Astrocyte (in vitro differentiated cells and primary cell): ENCODE results near the gene PHF21B. TPM values are rescaled to one million over a fixed set of nuclear protein-coding genes. Genes with fewer than 3 reads are reported as not detected.

Experiments used
- DNase-seq: peaks from one replicate; pipeline ENCODE4 v3.0.0-alpha.2; 2010; ENCODE audit warnings: low read depth
- FAIRE-seq: peaks from 2 replicates; lab custom pipeline; 2011; peaks lifted over from hg19 to GRCh38; lab: Jason Lieb, UNC
- H2AFZ ChIP-seq: 2 replicates; pipeline ENCODE4 v1.6.0; 2012; ENCODE audit warnings: low read depth, low read length, inconsistent platforms
- H3K27ac ChIP-seq: 2 replicates; pipeline ENCODE4 v1.5.1; 2011; ENCODE audit warnings: low read depth, low read length, inconsistent platforms
- H3K27me3 ChIP-seq: 2 replicates; pipeline ENCODE4 v1.6.0; 2011; ENCODE audit warnings: low read length, inconsistent platforms; ENCODE audit not compliant: insufficient read depth
- H3K36me3 ChIP-seq: 2 replicates; pipeline ENCODE4 v1.5.1; 2011; ENCODE audit warnings: low read length, inconsistent platforms; ENCODE audit not compliant: insufficient read depth
- H3K4me1 ChIP-seq: 2 replicates; pipeline ENCODE4 v1.5.1; 2011; ENCODE audit warnings: low read length, inconsistent platforms; ENCODE audit not compliant: insufficient read depth
- H3K4me2 ChIP-seq: 2 replicates; pipeline ENCODE4 v1.6.0; 2012; ENCODE audit warnings: low read length, inconsistent platforms
- H3K4me3 ChIP-seq: 2 replicates; pipeline ENCODE4 v1.5.1; 2011; ENCODE audit warnings: low read depth, mild to moderate bottlenecking, low read length, inconsistent platforms; ENCODE audit not compliant: insufficient read depth
- H3K79me2 ChIP-seq: 2 replicates; pipeline ENCODE4 v1.6.0; 2012; ENCODE audit warnings: mild to moderate bottlenecking, low read length, inconsistent platforms; ENCODE audit not compliant: insufficient read depth
- H3K9ac ChIP-seq: 2 replicates; pipeline ENCODE4 v1.6.0; 2012; ENCODE audit warnings: mild to moderate bottlenecking, low read length, inconsistent platforms
- H3K9me3 ChIP-seq: 2 replicates; pipeline ENCODE4 v1.5.1; 2012; ENCODE audit warnings: low read depth, mild to moderate bottlenecking, low read length, inconsistent platforms; ENCODE audit not compliant: insufficient read depth
- H4K20me1 ChIP-seq: 2 replicates; pipeline ENCODE4 v1.6.0; 2012; ENCODE audit warnings: low read length, inconsistent platforms; ENCODE audit not compliant: insufficient read depth
- H3K27ac Mint-ChIP-seq: one replicate; pipeline ENCODE4 v1.8.0; 2021; ENCODE audit warnings: mild to moderate bottlenecking, mixed read lengths; ENCODE audit not compliant: unreplicated experiment
- H3K27me3 Mint-ChIP-seq: one replicate; pipeline ENCODE4 v1.8.0; 2021; ENCODE audit warnings: low read depth, mixed read lengths; ENCODE audit not compliant: unreplicated experiment
- H3K36me3 Mint-ChIP-seq: one replicate; pipeline ENCODE4 v1.8.0; 2021; ENCODE audit warnings: low read depth, mixed read lengths; ENCODE audit not compliant: unreplicated experiment
- H3K4me1 Mint-ChIP-seq: one replicate; pipeline ENCODE4 v1.8.0; 2021; ENCODE audit warnings: low read depth, mixed read lengths; ENCODE audit not compliant: unreplicated experiment
- H3K4me3 Mint-ChIP-seq: one replicate; pipeline ENCODE4 v1.8.0; 2021; ENCODE audit warnings: mild to moderate bottlenecking, moderate library complexity, mixed read lengths; ENCODE audit not compliant: unreplicated experiment
- H3K9me3 Mint-ChIP-seq: one replicate; pipeline ENCODE4 v1.8.0; 2021; ENCODE audit warnings: mild to moderate bottlenecking, mixed read lengths; ENCODE audit not compliant: unreplicated experiment
- CTCF ChIP-seq: IDR thresholded peaks from 2 replicates; pipeline ENCODE4 v1.5.1; 2011; ENCODE audit warnings: low read depth, mild to moderate bottlenecking, inconsistent platforms, low read length, moderate library complexity; ENCODE audit not compliant: insufficient read depth
- EZH2 ChIP-seq: IDR thresholded peaks from 2 replicates; pipeline ENCODE4 v1.6.1; 2012; ENCODE audit warnings: mild to moderate bottlenecking, low read length, inconsistent platforms; ENCODE audit not compliant: insufficient read depth
- total RNA-seq: library from RNA; stranded (reverse); gene quantifications from 2 replicates; pipeline ENCODE4 v1.2.1, GENCODE V29; 2021

The PHF21B gene
- total RNA-seq, 1 donor from 2014 or later: 6.3 TPM

- H3K4me3 ChIP-seq: no peak overlapping the region
- H3K27ac Mint-ChIP-seq: no peak overlapping the region
- no peaks in the 10 kb centered on the region for H3K9me3 Mint-ChIP-seq
- no peaks in the 10 kb centered on the region for H3K4me1 ChIP-seq
- FAIRE-seq: no peak
- H3K27me3 ChIP-seq: peaks cover 2% of the 10 kb centered on the region
- H3K27me3 Mint-ChIP-seq: peaks cover 2% of the 10 kb centered on the region
- no peak overlapping the region for H2AFZ ChIP-seq
- H3K79me2 ChIP-seq: peaks cover 7% of the 10 kb centered on the region
- TF ChIP-seq CTCF: no peak
- no peak for TF ChIP-seq EZH2
- no peak overlapping the region for H3K4me2 ChIP-seq
- H3K27ac ChIP-seq: no peak overlapping the region
- peaks cover 23% of the 10 kb centered on the region for H4K20me1 ChIP-seq
- no peaks in the 10 kb centered on the region for H3K36me3 ChIP-seq
- H3K9ac ChIP-seq: no peak overlapping the region
- H3K9me3 ChIP-seq: no peaks in the 10 kb centered on the region
- no peak for DNase-seq
- H3K4me1 Mint-ChIP-seq: no peaks in the 10 kb centered on the region
- H3K36me3 Mint-ChIP-seq: peaks cover 1% of the 10 kb centered on the region
- H3K4me3 Mint-ChIP-seq: no peak overlapping the region
Measured at GRCh38 chr22:44985906-44986527, 23.8 kb downstream of the PHF21B start.

- DNase-seq (no peak), FAIRE-seq (no peak)
- no peak overlapping the region for H2AFZ ChIP-seq
- H3K27me3 ChIP-seq: peaks cover 2% of the 10 kb centered on the region
- no peaks in the 10 kb centered on the region for H3K9me3 Mint-ChIP-seq
- no peak overlapping the region for H3K9ac ChIP-seq
- H3K4me1 Mint-ChIP-seq: no peaks in the 10 kb centered on the region
- H3K9me3 ChIP-seq: no peaks in the 10 kb centered on the region
- no peaks in the 10 kb centered on the region for H3K4me1 ChIP-seq
- H3K27ac Mint-ChIP-seq: no peak overlapping the region
- no peak overlapping the region for H3K4me2 ChIP-seq
- peaks cover 2% of the 10 kb centered on the region for H3K27me3 Mint-ChIP-seq
- H3K79me2 ChIP-seq: peaks cover 7% of the 10 kb centered on the region
- no peak for TF ChIP-seq CTCF
- no peak for TF ChIP-seq EZH2
- H3K4me3 Mint-ChIP-seq: no peak overlapping the region
- H4K20me1 ChIP-seq: peaks cover 32% of the 10 kb centered on the region
- H3K4me3 ChIP-seq: no peak overlapping the region
- no peak overlapping the region for H3K27ac ChIP-seq
- no peaks in the 10 kb centered on the region for H3K36me3 Mint-ChIP-seq
- H3K36me3 ChIP-seq: no peaks in the 10 kb centered on the region
Measured at GRCh38 chr22:44983878-44984482, 25.8 kb downstream of the PHF21B start.

- Histone ChIP-seq H3K9me3 (no peaks in the 10 kb centered on the region), H3K79me2 (peaks cover 7% of the 10 kb centered on the region), H4K20me1 (peaks cover 32% of the 10 kb centered on the region), H3K4me3 (no peak overlapping the region), H3K9ac (no peak overlapping the region), H3K4me1 (no peaks in the 10 kb centered on the region), H3K36me3 (no peaks in the 10 kb centered on the region), H3K27me3 (peaks cover 2% of the 10 kb centered on the region), H3K27ac (no peak overlapping the region), H3K4me2 (no peak overlapping the region), H2AFZ (no peak overlapping the region)
- Mint-ChIP-seq H3K4me3 (no peak overlapping the region), H3K9me3 (no peaks in the 10 kb centered on the region), H3K27me3 (peaks cover 2% of the 10 kb centered on the region), H3K36me3 (no peaks in the 10 kb centered on the region), H3K27ac (no peak overlapping the region), H3K4me1 (no peaks in the 10 kb centered on the region)
- FAIRE-seq (no peak), DNase-seq (no peak)
- TF ChIP-seq EZH2: no peak
Measured at GRCh38 chr22:44982445-44982844, 27.4 kb downstream of the PHF21B start.
